Bronchial epithelial cell (primary cell): ENCODE data around the gene GGTA1. TPM values are rescaled to one million over a fixed set of nuclear protein-coding genes. Genes with fewer than 3 reads are reported as not detected.
A peak's percentile ranks its signal among the peaks of the same experiment; 100 is the strongest.
"Not testable (repeated sequence)": the region's sequence is repeated elsewhere in the genome, so short reads cannot be mapped to it uniquely, and the experiment has no call there.

Experiments used
- DNase-seq: peaks from one replicate; pipeline ENCODE4 v3.0.0-alpha.2; 2010; ENCODE audit warnings: low read depth
- FAIRE-seq: peaks from 2 replicates; lab custom pipeline; 2011; peaks lifted over from hg19 to GRCh38; lab: Jason Lieb, UNC
- H3K27me3 ChIP-seq: 2 replicates; pipeline ENCODE4 v1.5.1; 2011; ENCODE audit warnings: low read length; ENCODE audit not compliant: control insufficient read depth, insufficient read depth
- H3K36me3 ChIP-seq: 2 replicates; pipeline ENCODE4 v1.5.1; 2011; ENCODE audit warnings: low read length; ENCODE audit not compliant: control insufficient read depth, insufficient read depth
- H3K4me3 ChIP-seq: 2 replicates; pipeline ENCODE4 v1.5.1; 2011; ENCODE audit warnings: mild to moderate bottlenecking, low read depth, low read length, control low read depth
- CTCF ChIP-seq: IDR thresholded peaks from 2 replicates; pipeline ENCODE4 v1.5.1; 2011; ENCODE audit warnings: mild to moderate bottlenecking, moderate library complexity, low read length, control low read depth, inconsistent platforms; ENCODE audit not compliant: insufficient read depth, severe bottlenecking
- total RNA-seq: library from RNA; depleted of rRNA; stranded (reverse); fragments of >200 nt; gene quantifications from 2 replicates; pipeline ENCODE4 v1.2.1, GENCODE V29; 2014

GGTA1 gene
- total RNA-seq, 1 donor from 2014 or later, result not detected

- TF ChIP-seq CTCF, result no peak
- H3K36me3 ChIP-seq, result no peaks in the 10 kb centered on the region
- FAIRE-seq, result no peak
- H3K4me3 ChIP-seq, result no peak overlapping the region
- DNase-seq, result no peak
- H3K27me3 ChIP-seq, result peaks cover 2% of the 10 kb centered on the region
Measured at GRCh38 chr9:121443981-121444380, 55.7 kb downstream of the GGTA1 start.

GRCh38 chr9:121441165-121441564 is 58.5 kb downstream of the GGTA1 start:
- no peak overlapping the region for H3K4me3 ChIP-seq
- no peak for DNase-seq
- no peak for FAIRE-seq
- peaks cover 2% of the 10 kb centered on the region for H3K27me3 ChIP-seq
- no peak for TF ChIP-seq CTCF
- H3K36me3 ChIP-seq, result no peaks in the 10 kb centered on the region

GRCh38 chr9:121439711-121440664 is 59.7 kb downstream of the GGTA1 start:
- peak; percentile 31 for DNase-seq

GRCh38 chr9:121439016-121439415 is 60.6 kb downstream of the GGTA1 start:
- Histone ChIP-seq H3K36me3 (no peaks in the 10 kb centered on the region), H3K4me3 (no peak overlapping the region), H3K27me3 (peaks cover 2% of the 10 kb centered on the region)
- TF ChIP-seq CTCF, result no peak
- DNase-seq, result no peak
- FAIRE-seq, result no peak

More at GRCh38 chr9:121439711-121440664, 59.7 kb downstream of the GGTA1 start:
- Histone ChIP-seq H3K36me3 (no peaks in the 10 kb centered on the region), H3K4me3 (no peak overlapping the region), H3K27me3 (peaks cover 2% of the 10 kb centered on the region)
- FAIRE-seq, result no peak
- TF ChIP-seq CTCF, result peak; percentile 2

GRCh38 chr9:121437891-121438290 is 61.8 kb downstream of the GGTA1 start:
- TF ChIP-seq CTCF, result no peak
- DNase-seq (no peak), FAIRE-seq (no peak)
- no peak overlapping the region for H3K4me3 ChIP-seq
- H3K27me3 ChIP-seq, result peaks cover 2% of the 10 kb centered on the region
- H3K36me3 ChIP-seq, result no peaks in the 10 kb centered on the region

- not testable (repeated sequence) for H3K27me3 ChIP-seq, DNase-seq, H3K4me3 ChIP-seq, FAIRE-seq, H3K36me3 ChIP-seq
Measured at GRCh38 chr9:121437046-121437445, 62.6 kb downstream of the GGTA1 start.
